Measurements from ENCODE around the gene AK2.

The AK2 gene

DNA sequence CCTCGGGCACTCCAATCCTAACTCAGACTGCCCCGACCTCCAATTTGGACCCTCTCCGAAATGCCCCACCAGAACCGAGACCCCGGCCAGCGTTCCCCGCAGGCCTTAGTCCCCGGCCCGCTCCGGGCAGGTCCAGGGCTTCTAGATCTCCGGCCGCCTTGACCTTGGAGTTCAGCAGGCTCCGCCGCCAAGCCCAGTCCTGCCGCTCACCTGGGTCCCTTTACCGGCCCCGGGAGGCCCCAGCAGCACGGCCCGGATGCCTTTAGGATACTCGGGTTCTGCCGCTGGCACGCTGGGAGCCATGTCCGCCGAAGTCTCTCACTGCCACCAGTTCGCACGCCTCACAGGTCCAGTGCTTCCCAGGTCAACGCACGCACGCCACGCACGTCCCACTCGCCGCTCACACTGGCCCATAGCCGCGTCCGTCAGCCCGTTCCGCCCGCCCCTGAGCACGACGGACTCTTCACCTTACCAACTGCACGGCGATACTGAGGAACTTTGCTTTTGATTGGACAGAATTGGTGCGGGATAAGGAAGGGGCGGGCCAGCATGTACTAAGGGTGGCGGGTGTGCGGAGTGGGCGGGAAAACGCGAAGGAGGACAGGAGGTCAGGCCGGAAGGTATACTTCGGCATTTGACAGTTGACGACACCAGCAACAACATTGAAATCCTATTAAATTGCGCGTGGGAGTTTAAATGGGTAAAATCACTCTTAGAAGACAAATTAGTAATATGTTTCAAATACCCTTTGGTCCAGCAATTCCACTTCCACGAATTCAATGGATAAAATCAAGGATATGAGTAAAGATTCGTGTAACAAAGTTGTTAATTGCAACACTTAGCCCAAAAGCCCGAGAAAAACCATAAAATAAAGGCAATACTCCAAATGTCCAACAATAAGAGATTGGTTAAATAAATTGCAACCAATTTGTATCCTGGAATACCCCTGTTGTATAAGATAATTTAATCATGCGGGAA lies at the start of gene AK2:
Gene AK2 (minus strand): TSS at position 358 of the 978 bp plus-strand sequence. CDS start 55 bp downstream, at position 303.
- H3K4me3 ChIP-seq (ENCODE audit: low read depth, low read length) = peak within 1 kb of the TSS; percentile 90
- DNase-seq (ENCODE audit: low read depth) = peak; percentile 97
- TF ChIP-seq, protein P1, sequence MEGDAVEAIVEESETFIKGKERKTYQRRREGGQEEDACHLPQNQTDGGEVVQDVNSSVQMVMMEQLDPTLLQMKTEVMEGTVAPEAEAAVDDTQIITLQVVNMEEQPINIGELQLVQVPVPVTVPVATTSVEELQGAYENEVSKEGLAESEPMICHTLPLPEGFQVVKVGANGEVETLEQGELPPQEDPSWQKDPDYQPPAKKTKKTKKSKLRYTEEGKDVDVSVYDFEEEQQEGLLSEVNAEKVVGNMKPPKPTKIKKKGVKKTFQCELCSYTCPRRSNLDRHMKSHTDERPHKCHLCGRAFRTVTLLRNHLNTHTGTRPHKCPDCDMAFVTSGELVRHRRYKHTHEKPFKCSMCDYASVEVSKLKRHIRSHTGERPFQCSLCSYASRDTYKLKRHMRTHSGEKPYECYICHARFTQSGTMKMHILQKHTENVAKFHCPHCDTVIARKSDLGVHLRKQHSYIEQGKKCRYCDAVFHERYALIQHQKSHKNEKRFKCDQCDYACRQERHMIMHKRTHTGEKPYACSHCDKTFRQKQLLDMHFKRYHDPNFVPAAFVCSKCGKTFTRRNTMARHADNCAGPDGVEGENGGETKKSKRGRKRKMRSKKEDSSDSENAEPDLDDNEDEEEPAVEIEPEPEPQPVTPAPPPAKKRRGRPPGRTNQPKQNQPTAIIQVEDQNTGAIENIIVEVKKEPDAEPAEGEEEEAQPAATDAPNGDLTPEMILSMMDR (IDR thresholded peaks at IDR 0.05; ENCODE audit: low read depth, low read length, missing control alignments) = no peak

DNA sequence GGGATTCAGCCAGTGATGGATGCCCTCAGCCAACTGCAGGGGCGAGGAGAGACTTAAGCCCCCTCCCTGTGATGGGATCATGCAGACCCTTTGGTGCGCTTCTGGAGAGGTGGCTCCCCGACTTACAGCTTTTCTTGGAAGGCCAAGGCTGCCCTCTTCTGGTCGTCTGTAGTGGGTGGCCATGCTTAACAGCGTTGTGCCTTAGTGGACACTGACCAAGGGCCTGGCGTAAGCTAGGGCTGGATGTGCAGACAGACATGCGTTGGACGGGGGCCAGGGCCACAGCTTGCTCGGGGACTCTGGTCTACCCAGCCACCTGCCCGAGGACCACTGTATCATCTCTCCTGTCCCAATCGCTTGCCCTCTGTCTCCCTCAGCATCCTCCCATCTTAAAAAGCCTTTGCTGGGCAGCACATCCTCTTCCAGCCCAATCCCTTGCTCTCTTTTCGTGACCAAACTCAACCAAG lies 49.7 kb upstream of the AK2 start:
- DNase-seq (ENCODE audit: low read depth) = no peak
- no peak overlapping the region for H3K4me3 ChIP-seq (ENCODE audit: low read depth, low read length)
- TF ChIP-seq, protein P1 (IDR thresholded peaks at IDR 0.05; ENCODE audit: low read depth, low read length, missing control alignments) = peak; percentile 74

DNA sequence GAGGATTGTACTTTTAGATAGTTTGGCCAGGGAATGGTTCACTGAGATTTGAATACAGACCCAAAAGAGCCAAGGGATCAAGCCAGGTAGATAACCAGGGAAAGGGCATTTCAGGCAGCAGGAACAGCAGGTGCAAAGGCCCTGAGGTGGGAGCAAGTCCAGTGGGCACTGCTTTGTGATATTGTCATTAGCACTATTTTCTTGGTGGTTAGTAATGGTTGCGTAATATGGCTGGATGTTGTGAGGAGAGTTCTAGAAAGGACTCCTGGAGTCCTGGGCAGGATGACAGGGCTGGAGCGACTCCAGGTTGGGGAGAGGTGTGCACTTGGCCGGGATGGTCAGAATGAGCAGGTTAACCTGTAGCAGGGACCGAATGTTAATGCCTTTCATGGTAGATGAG lies 48.6 kb upstream of the AK2 start:
- H3K4me3 ChIP-seq (ENCODE audit: low read depth, low read length) = no peak overlapping the region
- TF ChIP-seq, protein P1 (IDR thresholded peaks at IDR 0.05; ENCODE audit: low read depth, low read length, missing control alignments) = no peak
- DNase-seq (ENCODE audit: low read depth) = no peak

DNA sequence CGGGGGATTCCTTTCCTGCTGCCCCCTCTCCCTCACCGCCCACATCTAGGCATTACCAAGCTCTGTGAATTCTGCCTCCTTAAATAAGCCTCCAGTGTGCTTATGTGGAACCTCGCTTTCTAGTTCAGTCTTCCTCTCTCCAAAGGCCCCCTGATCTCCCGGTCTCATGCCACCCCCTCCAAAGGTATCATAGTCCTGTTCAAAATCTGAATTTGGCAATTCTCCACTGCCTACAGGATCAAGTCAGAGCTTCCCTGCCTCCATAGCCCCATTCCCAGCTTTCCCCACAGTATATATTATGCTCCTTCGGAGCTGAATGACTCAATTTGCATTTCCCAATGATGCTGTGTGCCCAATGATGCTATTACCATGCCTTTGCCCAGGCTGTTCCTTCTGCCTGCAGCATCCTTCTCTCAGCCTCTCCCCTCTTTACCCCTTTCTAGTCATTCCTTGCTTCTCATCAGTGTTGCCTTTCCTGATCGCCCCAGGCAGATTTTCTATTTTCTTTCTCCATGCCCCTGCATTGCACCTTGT lies 46.0 kb upstream of the AK2 start:
- TF ChIP-seq, protein P1 (IDR thresholded peaks at IDR 0.05; ENCODE audit: low read depth, low read length, missing control alignments) = no peak
- no peak for DNase-seq (ENCODE audit: low read depth)
- no peak overlapping the region for H3K4me3 ChIP-seq (ENCODE audit: low read depth, low read length)

DNA sequence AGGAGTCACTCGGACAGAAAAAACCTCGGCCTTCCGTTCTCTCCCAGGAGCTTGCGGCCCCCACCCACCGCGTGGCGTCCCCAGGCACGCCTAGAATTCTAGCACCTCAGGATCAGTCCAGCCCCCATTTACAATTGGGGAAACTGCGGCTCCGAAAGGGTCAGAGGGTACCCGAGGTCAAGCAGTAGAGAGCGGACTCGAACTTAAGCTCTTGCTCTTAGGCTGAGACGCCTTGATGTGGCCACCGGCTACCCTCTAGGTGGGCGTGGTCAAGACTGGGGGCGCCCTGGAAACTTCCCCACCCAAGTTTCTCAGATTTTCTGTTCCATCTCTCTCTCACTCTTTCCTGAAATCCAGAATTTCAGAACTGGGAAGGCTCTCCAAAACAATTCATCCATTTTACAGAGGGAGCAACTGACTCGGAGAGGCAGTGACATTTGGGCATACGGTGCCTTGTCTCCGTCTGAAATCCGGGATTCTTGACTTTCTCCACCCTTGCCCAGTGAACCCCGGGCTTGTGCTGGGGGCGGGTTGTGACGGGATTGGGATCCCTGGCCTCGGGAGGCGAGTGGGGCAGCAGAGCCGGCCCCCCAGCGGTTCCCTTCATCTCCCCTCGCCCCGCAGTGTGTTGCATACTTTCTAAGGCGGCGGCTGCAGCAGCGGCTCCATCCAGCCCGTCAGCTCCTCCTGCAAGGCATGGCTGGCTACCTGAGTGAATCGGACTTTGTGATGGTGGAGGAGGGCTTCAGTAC lies 45.0 kb upstream of the AK2 start:
- peak overlapping the region; percentile 68 for H3K4me3 ChIP-seq (ENCODE audit: low read depth, low read length)
- TF ChIP-seq, protein P1 (IDR thresholded peaks at IDR 0.05; ENCODE audit: low read depth, low read length, missing control alignments) = no peak
- no peak for DNase-seq (ENCODE audit: low read depth)

DNA sequence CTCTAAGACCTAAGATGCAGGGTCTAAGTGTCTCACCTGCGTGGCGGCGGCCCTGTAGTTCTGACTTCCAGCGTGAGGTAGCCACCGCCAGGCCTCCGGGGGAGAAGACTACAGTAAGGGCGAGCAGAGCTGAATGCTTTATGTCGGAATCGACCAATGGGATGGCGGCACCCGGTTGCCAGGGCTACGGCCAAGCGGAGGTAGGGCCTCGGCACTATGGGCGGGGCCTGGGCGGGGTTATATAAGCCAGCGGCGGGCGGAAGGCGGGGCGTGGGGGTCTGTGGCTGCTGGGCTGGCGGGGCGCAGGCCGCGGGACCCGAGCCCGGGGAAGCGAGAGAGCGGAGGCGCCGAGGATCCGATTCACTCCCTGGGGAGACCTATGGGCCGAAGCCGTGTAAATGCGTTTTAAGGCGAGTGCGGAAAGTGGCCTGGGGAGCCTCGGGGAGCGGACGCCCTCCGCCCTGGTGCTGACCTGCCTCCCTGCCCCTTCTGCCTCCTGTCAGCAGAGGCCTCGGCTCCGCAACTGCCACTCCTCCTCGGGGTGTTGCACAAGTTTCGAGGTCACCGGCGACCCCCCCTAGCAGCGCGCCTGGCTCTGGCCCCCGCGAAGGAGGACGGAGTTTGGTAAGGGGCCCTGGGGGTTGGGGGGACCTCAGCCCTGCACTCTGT lies 44.3 kb upstream of the AK2 start, which contains the start of gene AZIN2:
Gene AZIN2 (plus strand): TSS at position 269 of the 669 bp plus-strand sequence. CDS start 1,097 bp downstream, outside the sequence.
- peak within 1 kb of the TSS; percentile 68 for H3K4me3 ChIP-seq (ENCODE audit: low read depth, low read length)
- peak; percentile 70 for DNase-seq (ENCODE audit: low read depth)
- TF ChIP-seq, protein P1 (IDR thresholded peaks at IDR 0.05; ENCODE audit: low read depth, low read length, missing control alignments) = no peak

Data from GM12864 (cell line).